ENCODE data around the gene MROH8.

The MROH8 gene

DNA sequence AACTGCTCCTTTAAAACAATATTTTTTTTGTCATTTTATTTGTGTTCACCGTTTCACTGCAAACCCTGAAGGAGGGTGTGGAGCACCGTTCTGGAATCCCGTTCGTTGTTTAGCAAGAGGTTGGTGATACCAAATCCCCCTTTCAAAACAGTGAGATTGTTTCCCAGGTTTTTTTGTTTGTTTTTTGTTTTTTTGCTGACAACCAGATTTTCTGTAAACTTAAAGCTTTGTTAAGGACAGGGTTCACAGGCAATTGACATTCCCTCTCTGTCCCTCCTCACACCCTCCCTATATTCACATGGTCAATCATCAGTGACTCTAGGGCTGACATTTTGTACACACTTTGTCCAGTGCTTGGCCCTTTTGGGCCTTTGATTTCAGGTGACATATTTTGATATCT is 21.0 kb upstream of the MROH8 start:
- DNase-seq (ENCODE audit: low read depth in 2 of 2, low spot score in 1 of 2): no peak

DNA sequence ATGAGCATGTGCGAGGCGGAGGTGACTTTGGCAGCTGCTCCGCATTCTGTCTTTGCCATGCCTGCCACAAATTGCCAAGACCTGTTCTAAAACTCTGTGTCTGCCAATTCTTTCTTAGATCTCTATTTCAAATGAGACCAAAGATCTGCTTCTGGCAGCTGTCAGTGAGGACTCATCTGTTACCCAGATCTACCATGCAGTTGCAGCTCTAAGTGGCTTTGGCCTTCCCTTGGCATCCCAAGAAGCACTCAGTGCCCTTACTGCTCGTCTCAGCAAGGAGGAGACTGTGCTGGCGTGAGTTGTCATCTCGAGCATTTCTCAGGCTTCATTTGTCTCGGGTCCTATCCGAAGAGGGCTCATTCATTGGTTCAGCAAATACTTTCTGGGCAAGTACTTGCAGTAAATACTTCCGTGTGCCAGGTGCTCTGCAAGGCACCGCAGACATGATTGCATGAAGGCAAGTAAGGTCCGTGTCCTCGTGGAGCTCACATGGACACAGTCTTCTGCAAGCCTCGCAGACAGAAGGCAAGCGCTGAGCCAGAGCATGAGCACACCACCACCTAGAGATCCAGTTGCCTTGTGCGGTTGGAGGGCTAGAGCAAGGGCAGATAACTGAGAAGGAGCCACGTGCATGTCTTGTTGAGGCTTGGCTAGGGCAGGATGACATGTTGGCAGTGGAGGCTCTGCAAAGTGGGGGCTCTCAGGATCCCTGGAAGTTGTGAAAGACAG is 19.7 kb upstream of the MROH8 start:
- no peak for DNase-seq (ENCODE audit: low read depth in 2 of 2, low spot score in 1 of 2)

DNA sequence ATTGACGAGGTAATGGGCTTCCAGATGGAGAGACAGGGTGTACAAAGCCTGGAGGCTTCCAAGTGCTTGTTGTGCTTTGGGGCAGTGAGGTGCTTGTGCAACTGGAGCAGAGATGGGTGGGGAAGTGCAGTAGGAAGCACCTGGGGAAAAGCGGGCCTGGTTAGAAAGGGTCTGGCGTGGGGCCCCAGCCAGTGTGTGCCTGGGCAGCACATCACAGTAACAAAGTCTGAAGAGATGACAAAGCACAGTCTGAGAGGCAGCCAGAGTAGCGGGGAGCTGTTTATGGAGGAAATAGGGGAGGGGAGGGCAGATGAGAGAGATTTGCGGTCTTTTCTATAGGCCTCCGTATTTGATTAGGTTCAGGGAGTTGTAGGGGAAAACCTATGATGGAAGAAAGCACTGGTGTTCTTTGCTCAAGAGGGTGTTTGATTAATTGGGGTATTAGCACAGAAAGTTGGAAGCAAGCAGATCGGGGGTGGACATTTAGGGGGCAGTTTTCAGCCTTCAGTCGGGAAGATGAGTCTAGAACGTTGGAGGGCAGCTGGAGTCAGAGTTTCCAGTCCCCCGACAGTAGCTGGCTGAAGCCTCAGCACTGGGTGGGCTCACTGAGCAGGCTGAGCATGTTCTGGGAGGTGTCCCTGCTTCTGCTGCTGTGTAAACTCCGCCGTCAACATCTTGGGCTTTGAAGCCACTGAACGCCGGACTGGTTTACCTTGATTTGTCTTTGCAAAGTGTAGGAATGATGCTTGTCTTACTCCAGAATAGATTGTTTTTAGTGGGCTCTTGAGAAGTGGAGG is 15.5 kb upstream of the MROH8 start:
- DNase-seq (ENCODE audit: low read depth in 2 of 2, low spot score in 1 of 2): no peak

DNA sequence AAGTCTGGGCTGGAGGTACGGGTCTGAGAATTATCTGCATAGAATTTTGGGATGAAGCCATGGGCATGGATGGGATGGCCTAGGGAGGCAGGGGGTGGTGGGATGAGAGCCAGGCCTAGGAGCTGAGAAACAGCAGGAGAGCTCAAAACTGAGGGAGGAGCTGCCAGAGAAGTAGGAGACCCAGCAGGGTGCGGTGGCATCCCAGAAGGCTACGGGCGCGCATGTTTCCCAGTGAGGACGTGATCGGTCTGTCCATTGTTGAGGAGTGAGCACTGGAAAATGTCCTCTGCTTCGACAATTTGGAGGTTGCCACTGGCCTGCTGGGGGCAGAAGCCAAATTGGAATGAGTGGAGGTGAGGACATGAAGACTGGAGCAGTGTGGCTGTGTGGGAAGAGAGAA is 14.5 kb upstream of the MROH8 start:
- DNase-seq (ENCODE audit: low read depth in 2 of 2, low spot score in 1 of 2): no peak

DNA sequence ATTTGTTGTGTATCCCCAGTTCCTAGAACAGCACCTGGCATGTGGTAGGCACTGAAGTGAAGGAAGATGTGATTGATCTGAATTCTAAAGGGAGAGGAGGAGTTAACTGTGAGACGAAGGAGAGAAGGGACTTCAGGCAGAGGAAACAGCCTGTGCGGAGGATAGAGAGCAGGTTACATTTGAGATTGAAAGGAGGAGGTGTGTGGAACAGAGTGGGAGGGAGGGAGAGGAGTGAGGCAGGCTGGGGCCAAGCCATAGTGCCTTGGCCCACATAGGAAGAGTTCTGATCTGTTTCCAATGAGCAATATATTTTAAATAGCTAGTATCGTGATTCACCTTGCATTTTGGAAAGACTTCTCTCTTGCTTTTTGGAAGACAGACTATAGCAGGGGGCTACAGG is 13.9 kb upstream of the MROH8 start:
- DNase-seq (ENCODE audit: low read depth in 2 of 2, low spot score in 1 of 2): no peak

DNA sequence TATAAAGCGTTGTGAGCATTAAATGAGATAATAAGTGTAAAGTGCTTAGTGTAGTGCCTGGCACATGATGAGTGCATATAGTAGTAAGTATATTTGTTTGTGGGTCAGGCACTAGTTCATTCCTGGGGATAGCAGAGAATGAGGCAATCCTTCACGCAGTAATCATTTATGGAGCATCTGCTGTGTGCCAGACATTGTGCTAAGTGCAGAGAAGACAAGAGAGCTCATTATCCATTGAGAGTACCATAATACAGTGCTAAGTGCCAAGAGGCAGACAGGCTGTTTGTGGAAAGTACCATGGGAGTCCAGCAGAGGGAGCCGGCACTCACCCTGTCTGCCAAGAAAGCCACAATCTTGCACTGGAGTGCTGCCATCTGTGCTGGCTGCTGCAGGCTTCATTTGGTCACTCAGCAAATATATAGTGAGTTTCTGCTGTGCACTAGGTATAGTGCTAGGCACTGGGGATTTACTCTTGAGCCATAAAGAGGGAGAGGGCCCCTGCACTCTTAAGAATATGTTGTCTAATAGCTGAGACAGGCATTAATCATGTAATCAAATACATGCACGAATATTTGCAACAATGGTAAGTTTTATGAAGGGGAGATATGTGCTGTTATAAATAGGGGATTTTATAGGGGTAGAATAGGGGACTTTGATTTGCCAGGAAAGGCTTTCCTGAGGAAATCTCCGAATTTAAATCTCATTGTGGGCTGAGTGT is 12.9 kb upstream of the MROH8 start:
- DNase-seq (ENCODE audit: low read depth in 2 of 2, low spot score in 1 of 2): peak; percentile 36 to 47

DNA sequence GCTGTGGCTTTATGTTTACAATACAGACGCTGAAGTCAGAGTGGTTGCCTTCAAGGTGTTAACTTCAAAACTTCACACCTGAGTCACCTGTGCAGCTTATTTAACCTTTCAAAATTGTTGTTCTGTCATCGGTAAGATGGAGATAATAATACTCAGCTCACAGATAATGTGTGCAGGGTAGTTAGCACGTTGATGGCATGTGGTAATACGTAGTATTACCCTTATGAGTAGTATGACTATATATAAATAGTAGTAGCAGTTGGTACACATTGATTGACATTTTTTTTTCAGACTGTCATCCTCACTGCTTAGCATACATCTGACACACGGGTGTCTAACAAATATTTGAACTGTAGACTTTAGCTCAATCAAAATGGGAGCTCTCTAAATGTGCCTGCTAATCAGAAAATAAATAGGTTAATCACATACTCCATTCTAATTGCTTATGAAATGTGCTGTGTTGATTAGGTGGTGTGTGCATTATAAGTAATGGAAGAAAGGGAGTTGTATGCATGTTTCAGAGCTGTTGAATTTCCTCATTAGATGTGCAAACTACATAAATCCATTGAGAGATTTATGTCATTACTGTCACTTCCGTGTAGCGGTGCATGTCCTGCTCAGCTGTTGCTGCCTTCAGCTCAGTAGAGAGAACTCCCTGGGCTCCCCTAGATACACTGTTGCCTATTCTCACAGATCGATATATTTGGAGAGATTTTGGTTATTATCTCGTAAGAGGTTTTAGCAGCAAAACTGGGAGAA is 11.2 kb upstream of the MROH8 start:
- DNase-seq (ENCODE audit: low read depth in 2 of 2, low spot score in 1 of 2): no peak

DNA sequence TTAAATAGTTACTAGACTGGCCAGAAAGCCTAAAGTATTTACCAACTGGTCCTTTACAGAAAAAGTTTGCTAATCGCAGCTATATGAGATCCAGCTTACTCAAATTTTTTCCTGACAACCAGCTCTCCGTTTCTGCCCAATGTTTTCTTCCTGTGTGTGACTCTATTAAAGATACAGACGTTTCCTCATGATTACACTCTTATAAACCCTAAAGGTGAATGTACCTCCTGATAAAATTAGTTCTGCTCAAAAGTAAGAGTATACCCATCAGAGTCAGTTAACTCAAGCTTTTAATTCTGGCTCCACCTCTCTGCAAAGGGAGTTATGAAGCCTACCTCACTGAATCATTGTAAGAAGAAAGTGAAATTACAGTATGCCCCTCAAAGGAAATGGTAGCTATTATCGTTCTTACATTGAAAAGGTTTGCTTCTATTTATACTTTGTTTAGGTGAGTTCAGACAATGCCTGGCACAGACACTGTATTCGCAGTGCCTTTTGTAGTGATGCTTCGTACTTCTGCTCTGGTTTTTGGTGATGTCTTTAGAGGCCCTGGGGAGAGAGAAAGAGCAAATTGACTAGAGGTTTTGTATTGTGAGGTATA is 10.2 kb upstream of the MROH8 start:
- DNase-seq (ENCODE audit: low read depth in 2 of 2, low spot score in 1 of 2): no peak

DNA sequence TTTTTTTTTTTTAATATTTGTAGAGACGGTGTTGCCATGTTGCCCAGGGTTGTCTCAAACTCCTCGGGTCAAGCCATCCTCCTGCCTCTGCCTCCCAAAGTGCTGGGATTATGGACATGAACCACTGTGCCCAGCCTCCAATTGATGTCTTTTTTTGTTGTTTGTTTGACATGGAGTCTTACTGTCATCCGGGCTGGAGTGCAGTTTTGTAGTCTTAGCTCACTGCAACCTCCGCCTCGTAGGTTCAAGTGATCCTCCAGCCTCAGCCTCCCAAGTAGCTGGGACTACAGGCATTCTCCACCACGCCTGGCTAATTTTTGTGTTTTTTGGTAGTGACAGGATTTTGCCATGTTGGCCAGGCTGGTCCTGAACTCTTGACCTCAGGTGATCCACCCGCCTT is 9.4 kb upstream of the MROH8 start:
- DNase-seq (ENCODE audit: low read depth in 2 of 2, low spot score in 1 of 2): no peak

DNA sequence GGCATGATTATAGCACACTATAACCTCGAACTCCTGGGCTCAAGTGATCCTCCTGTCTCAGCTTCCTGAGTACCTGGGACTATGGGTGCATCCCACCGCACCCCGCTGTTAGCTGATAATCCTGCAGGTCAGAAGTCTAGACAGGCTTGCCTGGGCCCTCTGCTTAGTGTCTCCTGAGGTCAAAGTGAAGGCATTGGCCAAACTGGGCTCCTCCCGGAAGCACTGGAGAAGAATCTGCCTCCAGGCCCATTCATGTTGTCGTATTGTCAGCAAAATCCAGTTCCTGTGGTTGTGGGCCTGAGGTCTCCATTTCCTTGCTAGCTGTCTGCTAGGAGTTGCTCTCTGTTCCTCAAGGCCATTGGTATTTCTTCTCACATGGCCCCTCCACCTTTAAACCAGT is 6.3 kb upstream of the MROH8 start:
- no peak for DNase-seq (ENCODE audit: low read depth in 2 of 2, low spot score in 1 of 2)

DNA sequence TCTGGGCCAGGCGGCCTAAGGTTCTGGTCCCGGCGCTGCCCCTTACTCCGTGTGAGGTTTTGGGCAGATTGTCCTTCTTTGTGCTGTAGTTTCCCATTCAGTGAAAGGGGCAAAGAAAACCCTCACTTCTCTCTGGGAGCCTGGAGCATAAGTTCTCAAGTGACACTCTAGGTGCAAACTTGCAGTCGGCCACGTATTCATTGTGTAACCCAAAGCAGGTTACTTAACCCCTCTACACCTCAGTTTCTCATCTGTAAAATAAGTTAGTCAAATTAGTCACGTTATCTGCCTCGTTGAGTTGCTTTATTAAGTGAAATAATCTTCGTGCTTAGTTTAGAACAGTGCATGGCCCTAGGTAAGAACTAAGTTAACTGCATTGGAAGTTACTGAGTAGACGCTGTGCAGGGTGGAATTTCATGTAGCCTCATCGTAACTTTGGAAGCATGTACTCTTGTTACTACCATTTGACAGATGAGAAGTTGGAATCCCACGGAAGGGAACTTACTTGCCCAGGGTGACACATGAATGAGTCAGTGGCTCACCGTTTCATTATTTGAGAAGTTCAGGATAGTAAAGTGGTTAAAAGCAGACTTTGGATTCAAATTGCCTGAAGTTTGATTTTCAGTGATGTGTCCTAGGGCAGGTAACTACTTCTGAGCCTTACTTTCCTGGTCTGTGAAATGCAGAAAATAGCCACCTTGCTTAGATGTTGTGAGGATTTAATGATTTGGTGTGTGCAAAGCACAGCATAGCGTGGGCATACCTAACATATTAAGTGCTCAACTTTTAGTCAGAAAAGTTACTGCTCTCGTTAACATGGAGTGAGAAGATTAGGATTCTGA is 556 bp upstream of the MROH8 start:
- DNase-seq (ENCODE audit: low read depth in 2 of 2, low spot score in 1 of 2): no peak

DNA sequence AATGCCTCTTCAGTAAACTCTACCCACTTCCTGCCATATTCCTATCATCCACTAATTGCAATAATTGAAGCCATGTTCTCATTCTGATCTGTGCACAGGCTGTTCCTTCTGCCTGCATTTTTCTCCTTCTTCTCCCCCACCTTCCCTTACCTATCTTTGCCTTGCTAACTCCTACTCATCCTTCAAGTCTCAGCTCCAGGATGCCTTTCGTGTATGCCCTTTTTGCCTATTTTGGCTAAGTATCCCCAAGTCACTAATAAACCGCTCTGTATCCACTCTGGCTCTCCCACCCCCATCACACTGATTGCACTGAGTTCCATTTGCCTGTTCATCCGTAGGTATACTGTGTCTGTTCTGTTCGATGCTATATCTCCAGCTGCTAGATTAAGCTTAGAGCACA is 6.5 kb downstream of the MROH8 start:
- DNase-seq (ENCODE audit: low read depth in 2 of 2, low spot score in 1 of 2): no peak

DNA sequence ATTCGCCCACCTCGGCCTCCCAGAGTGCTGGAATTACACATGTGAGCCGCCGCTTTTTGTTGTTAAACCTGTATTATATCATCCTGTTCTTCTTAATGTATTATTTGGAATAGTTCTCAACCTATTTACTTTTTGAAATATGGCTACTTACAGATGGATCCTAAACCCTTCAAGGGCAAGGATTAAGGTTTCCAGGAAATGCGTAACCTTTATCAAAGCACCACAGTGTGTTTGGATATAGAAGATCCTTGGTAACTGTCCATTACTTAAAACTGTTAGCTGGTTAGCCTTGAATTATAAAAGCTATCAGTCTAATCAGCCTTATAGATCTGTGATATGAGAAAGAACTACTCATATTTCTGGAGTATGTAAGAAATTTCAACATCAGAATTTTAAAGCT is 12.5 kb downstream of the MROH8 start:
- DNase-seq (ENCODE audit: low read depth in 2 of 2, low spot score in 1 of 2): no peak

DNA sequence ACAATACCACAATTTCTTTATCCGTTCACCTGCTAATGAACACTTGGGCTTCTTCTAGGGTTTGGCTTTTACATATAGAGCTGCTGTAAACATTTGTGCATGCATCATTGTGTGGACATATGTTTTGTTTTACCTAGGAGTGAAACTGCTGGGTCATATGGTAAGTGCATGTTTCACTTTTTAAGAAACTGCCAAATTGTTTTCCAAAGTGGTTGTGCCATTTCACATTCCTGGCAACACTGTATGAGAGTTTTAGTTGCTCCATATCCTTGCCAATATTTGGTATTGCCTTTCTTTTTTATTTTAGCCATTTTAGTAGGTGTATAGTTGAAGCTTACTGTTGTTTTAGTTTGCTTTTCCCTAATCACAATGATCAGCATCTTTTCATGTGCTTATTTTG is 14.3 kb downstream of the MROH8 start:
- no peak for DNase-seq (ENCODE audit: low read depth in 2 of 2, low spot score in 1 of 2)

DNA sequence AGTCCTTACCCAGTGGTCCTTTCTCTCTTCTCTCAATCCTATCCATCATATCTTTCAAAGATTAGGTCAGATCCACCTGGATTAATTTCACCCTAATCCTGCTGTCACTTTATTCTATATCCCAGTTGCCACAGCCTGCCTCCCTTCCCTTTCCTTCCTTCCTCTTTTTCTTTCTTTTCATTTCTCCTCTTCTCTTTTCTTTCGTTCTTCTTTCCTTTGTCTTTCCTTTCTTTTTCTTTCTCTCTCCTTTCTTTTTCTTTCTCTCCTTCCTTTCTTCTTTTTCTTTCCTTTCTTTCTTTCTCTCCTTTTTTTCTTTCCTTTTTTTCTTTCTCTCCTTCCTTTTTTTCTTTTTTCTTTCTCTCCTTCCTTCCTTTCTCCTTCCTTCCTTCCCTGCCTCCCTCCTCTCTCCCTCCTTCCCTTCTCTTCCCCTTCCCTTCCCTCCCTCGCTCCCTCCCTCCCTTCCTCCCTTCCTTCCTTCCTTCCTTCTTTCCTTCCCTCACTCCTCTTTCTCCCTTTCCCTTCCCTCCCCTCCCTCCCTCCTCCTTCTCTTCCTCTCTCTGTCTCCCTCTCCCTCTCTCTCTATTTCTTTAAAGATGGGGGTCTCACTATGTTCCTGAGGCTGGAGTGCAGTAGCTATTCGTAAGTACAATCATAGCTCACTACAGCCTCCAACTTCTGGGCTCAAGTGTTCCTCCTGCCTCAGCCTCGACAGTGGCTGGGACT is 15.4 kb downstream of the MROH8 start:
- no peak for DNase-seq (ENCODE audit: low read depth in 2 of 2, low spot score in 1 of 2)

DNA sequence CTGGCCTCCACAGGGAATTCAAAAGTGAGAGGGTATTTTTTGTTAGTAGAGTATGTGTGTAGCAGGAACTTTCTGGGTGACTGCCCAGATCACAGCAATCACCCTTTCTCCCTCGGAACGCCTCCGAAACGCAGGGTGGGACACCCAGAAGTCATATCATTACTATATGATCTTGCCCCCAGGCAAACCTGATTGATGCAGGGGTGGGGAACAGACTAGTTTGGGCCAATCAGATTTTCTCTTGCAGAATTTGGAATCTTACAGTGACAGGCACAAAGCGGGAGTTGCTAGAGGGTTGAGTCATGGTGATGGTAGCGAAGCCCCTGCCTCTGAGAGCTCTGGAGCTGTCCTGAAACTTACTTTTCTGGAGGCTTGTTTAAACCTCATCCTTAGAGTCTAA is 16.7 kb downstream of the MROH8 start:
- DNase-seq (ENCODE audit: low read depth in 2 of 2, low spot score in 1 of 2): no peak

DNA sequence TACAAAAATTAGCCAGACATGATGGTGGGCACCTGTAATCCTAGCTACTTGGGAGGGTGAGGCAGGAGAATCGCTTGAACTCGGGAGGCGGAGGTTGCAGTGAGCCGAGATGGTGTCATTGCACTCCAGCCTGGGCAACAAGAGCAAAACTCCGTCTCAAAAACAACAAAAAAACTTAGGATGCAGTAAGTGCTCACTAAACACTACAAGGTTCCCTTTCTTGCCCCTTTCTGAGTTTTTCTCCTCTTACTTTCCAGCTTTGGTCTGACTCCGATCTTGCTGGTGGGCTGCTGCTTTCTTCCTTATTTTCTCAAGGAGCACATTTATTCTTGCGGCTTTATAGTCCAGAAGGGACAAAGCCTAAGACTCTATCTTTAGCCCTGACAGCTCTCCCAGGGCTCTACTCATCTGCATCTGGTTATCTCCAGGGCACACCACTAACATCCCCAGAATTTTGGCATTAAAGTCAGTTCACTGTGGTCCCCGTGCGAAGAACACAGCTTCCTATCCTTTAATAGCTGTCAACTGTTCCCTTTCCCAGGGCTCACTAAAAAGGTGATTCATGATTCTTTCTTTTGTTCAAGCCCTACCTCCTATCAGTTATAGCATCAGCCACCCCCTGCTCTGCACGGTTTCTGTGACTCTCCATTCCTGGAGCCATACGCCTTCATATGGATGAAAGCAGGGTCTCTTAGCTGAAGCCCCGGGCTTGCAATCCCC is 17.4 kb downstream of the MROH8 start:
- no peak for DNase-seq (ENCODE audit: low read depth in 2 of 2, low spot score in 1 of 2)

DNA sequence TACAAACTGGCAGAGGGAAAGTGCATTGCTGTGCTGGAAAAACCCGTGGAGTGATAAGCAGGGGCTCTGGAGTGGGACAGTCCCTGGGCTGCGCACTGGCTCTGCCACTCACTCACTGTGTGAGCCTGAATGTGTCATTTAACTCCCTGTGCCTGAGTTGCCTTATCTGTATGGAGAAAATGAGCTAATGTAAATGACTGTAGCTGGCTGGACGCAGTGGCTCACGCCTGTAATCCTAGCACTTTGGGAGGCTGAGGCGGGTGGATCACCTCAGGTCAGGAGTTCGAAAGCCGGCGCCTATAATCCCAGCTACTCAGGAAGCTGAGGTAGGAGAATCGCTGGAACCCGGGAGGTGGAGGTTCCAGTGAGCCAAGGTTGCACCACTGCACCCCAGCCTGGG is 18.7 kb downstream of the MROH8 start:
- DNase-seq (ENCODE audit: low read depth in 2 of 2, low spot score in 1 of 2): no peak

DNA sequence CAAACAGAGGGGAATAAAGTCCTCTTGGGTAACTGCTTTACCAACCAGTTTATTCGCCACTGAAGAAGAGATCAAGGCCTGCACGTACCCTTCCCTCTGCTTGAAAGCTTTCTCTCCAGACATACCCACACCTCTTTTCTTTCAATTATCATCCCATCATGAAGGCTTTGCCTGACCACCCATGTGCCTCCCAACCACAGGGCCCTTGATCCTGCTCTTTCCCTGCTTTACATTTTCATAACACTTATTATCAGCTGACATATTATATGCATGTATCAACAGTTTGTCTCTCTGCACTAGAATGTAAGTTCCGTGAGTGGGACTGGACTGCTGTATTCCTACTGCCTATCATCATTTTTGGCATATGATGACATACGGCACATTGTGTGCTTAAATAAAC is 21.1 kb downstream of the MROH8 start:
- DNase-seq (ENCODE audit: low read depth in 2 of 2, low spot score in 1 of 2): no peak

All from stimulated activated CD8-positive, alpha-beta memory T cell treated with anti-CD3 and anti-CD28 coated beads, Interleukin-4, amount 100 ng/mL, for 1 hour (primary cell).